PC-3 (cell line): ENCODE results near the gene PPTC7. TPM values are rescaled to one million over a fixed set of nuclear protein-coding genes. Genes with fewer than 3 reads are reported as not detected.
"Not testable (repeated sequence)": the region's sequence is repeated elsewhere in the genome, so short reads cannot be mapped to it uniquely, and the experiment has no call there.

Source experiments
- ATAC-seq: fragments of 200-7000 bp; cut with Tn5 transposase; 2 replicates; pipeline ENCODE4 v1.9.1; 2020; ENCODE audit warnings: mild to moderate bottlenecking, moderate library complexity
- BruUV-seq: library from RNA; stranded (reverse); fragments of 400-500 nt; replicated peaks from 2 replicates; lab custom pipeline; 2021; lab: Mats Ljungman, UMichigan
- CTCF ChIA-PET: fragments of 300-600 bp; sonication (Branson Sonifier 250); formaldehyde crosslinking; loops from one replicate; lab custom pipeline; 2022; ENCODE audit warnings: antibody characterized with exemption; lab: Charles Lee
- POLR2A ChIA-PET: fragments of 300-600 bp; sonication (Branson Sonifier 250); formaldehyde crosslinking; loops from one replicate; lab custom pipeline; 2022; ENCODE audit warnings: antibody characterized with exemption; ENCODE audit not compliant: unreplicated experiment; lab: Charles Lee
- DNase-seq: peaks from one replicate; pipeline ENCODE4 v3.0.0-alpha.2; 2015
- H2AFZ ChIP-seq: fragments of 300-600 bp; sonication (generic); 2 replicates; pipeline ENCODE4 v1.6.0; 2016; ENCODE audit warnings: antibody characterized with exemption, low read length
- H3F3A ChIP-seq: fragments of 300-600 bp; sonication (generic); one replicate; pipeline ENCODE4 v1.6.0; 2017; ENCODE audit warnings: antibody characterized with exemption, low read length, control low read depth, mild to moderate bottlenecking; ENCODE audit not compliant: unreplicated experiment
- H3K27ac ChIP-seq: fragments of 300-600 bp; sonication (generic); 2 replicates; pipeline ENCODE4 v1.5.1; 2016; ENCODE audit warnings: mild to moderate bottlenecking, low read length
- H3K27me3 ChIP-seq: fragments of 300-600 bp; sonication (generic); 2 replicates; pipeline ENCODE4 v1.6.1; 2016; ENCODE audit warnings: low read length, mixed read lengths
- H3K36me3 ChIP-seq: fragments of 300-600 bp; sonication (generic); 2 replicates; pipeline ENCODE4 v1.6.1; 2016; ENCODE audit warnings: low read depth, mixed run types, low read length, mixed read lengths
- H3K4me1 ChIP-seq: fragments of 300-600 bp; sonication (generic); 2 replicates; pipeline ENCODE4 v1.5.1; 2016; ENCODE audit warnings: low read length; ENCODE audit not compliant: insufficient read depth
- H3K4me2 ChIP-seq: fragments of 300-600 bp; sonication (generic); 2 replicates; pipeline ENCODE4 v1.6.0; 2016; ENCODE audit warnings: low read length
- H3K4me3 ChIP-seq: fragments of 300-600 bp; sonication (generic); 2 replicates; pipeline ENCODE4 v1.5.1; 2016; ENCODE audit warnings: mild to moderate bottlenecking, low read length, mixed read lengths
- H3K79me2 ChIP-seq: fragments of 300-600 bp; sonication (generic); 2 replicates; pipeline ENCODE4 v1.6.1; 2017; ENCODE audit warnings: low read length, mixed read lengths
- H3K9ac ChIP-seq: fragments of 300-600 bp; sonication (generic); 2 replicates; pipeline ENCODE4 v1.6.0; 2016; ENCODE audit warnings: mild to moderate bottlenecking, low read length
- H3K9me2 ChIP-seq: fragments of 300-600 bp; sonication (generic); replicated peaks from 2 replicates; pipeline ENCODE4 v1.6.1; 2016; ENCODE audit warnings: mixed run types, low read length, mixed read lengths
- H3K9me3 ChIP-seq: fragments of 300-600 bp; sonication (generic); 2 replicates; pipeline ENCODE4 v1.6.1; 2016; ENCODE audit warnings: low read length, mixed read lengths
- H4K20me1 ChIP-seq: fragments of 300-600 bp; sonication (generic); 2 replicates; pipeline ENCODE4 v1.6.1; 2016; ENCODE audit warnings: low read length, mixed read lengths
- EZH2 ChIP-seq: fragments of 300-600 bp; sonication (generic); IDR thresholded peaks from one replicate; pipeline ENCODE4 v1.6.1; 2017; ENCODE audit warnings: antibody characterized with exemption, mild to moderate bottlenecking, low read length; ENCODE audit not compliant: unreplicated experiment
- EZH2phosphoT487 ChIP-seq: fragments of 300-600 bp; sonication (generic); IDR thresholded peaks from 2 replicates; pipeline ENCODE4 v1.6.1; 2018; ENCODE audit warnings: mild to moderate bottlenecking, antibody characterized with exemption, low read length, borderline replicate concordance
- intact Hi-C: fragments of 100-400 bp; cut with micrococcal nuclease; formaldehyde crosslinking; loops from 2 replicates; pipeline ENCODE4 v1.9.0; 2023
- total RNA-seq: library from RNA; depleted of rRNA; stranded (reverse); fragments of >200 nt; gene quantifications from 2 replicates; pipeline ENCODE4 v1.2.3, GENCODE V29; 2014
- TF ChIP-seq, protein P1 (sequence below): fragments of 300-600 bp; sonication (generic); conservative IDR thresholded peaks from 2 replicates; pipeline ENCODE4 v1.5.1; 2017; ENCODE audit warnings: antibody characterized with exemption, low read depth, mild to moderate bottlenecking, low read length

PPTC7 gene
- total RNA-seq, 1 experiment from 2014 or later: 9.0 TPM

DNA sequence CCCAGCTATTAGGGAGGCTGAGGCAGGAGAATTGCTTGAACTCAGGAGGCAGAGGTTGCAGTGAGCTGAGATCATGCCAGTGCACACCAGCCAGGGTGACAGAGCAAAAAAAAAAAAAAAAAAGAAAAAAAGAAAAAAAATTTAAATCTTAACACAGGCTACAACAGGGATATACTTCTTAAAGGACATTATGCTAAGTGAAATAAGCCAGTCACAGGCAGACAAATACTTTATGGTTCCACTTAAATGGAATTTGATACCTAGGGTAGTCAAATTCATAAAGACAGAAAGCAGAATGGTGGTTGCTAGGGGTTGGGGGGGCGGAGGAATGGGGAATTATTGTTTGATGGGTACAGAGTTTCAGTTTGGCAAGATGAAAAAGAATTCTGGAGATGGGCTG, 14.8 kb upstream of the PPTC7 start:
- Histone ChIP-seq H3K4me3 (no peak overlapping the region), H3K9ac (no peak overlapping the region), H3K79me2 (no peaks in the 10 kb centered on the region), H4K20me1 (no peaks in the 10 kb centered on the region), H3K27ac (no peak overlapping the region), H2AFZ (no peak overlapping the region), H3K36me3 (no peaks in the 10 kb centered on the region), H3K9me3 (no peaks in the 10 kb centered on the region), H3F3A (no peaks in the 10 kb centered on the region), H3K9me2 (no peaks in the 10 kb centered on the region), H3K27me3 (no peaks in the 10 kb centered on the region), H3K4me2 (no peak overlapping the region), H3K4me1 (no peaks in the 10 kb centered on the region)
- POLR2A ChIA-PET: no interaction called here
- DNase-seq (no peak), ATAC-seq (no peak)
- TF ChIP-seq, protein P1, sequence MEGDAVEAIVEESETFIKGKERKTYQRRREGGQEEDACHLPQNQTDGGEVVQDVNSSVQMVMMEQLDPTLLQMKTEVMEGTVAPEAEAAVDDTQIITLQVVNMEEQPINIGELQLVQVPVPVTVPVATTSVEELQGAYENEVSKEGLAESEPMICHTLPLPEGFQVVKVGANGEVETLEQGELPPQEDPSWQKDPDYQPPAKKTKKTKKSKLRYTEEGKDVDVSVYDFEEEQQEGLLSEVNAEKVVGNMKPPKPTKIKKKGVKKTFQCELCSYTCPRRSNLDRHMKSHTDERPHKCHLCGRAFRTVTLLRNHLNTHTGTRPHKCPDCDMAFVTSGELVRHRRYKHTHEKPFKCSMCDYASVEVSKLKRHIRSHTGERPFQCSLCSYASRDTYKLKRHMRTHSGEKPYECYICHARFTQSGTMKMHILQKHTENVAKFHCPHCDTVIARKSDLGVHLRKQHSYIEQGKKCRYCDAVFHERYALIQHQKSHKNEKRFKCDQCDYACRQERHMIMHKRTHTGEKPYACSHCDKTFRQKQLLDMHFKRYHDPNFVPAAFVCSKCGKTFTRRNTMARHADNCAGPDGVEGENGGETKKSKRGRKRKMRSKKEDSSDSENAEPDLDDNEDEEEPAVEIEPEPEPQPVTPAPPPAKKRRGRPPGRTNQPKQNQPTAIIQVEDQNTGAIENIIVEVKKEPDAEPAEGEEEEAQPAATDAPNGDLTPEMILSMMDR: no peak
- CTCF ChIA-PET: no interaction called here
- intact Hi-C loops: no loop called here
- no TSS peak for BruUV-seq

- DNase-seq, H3K4me1 ChIP-seq, H3K27ac ChIP-seq, H3K9ac ChIP-seq, POLR2A ChIA-PET, H3K27me3 ChIP-seq, H4K20me1 ChIP-seq, CTCF ChIA-PET, H3K4me3 ChIP-seq, H3F3A ChIP-seq, H2AFZ ChIP-seq, intact Hi-C loops, H3K79me2 ChIP-seq, BruUV-seq, H3K9me2 ChIP-seq, H3K36me3 ChIP-seq, H3K9me3 ChIP-seq, ATAC-seq, H3K4me2 ChIP-seq: not testable (repeated sequence)
These were observed 9.8 kb upstream of the PPTC7 start for GRCh38 chr12:110592919-110593318.

GRCh38 chr12:110592078-110592477, 9.0 kb upstream of the PPTC7 start:
- no peak overlapping the region for H2AFZ ChIP-seq
- H3K36me3 ChIP-seq: no peaks in the 10 kb centered on the region
- H3K9ac ChIP-seq: no peak overlapping the region
- no peak for DNase-seq
- H3K4me2 ChIP-seq: no peak overlapping the region
- H3K9me3 ChIP-seq: no peaks in the 10 kb centered on the region
- H3K79me2 ChIP-seq: no peaks in the 10 kb centered on the region
- H3K27me3 ChIP-seq: no peaks in the 10 kb centered on the region
- ATAC-seq: no peak
- ChIA-PET CTCF (no interaction called here), POLR2A (no interaction called here)
- H3K27ac ChIP-seq: no peak overlapping the region
- H3K4me1 ChIP-seq: no peaks in the 10 kb centered on the region
- BruUV-seq: no TSS peak
- no peaks in the 10 kb centered on the region for H3F3A ChIP-seq
- TF ChIP-seq, protein P1: no peak
- no peak for TF ChIP-seq EZH2phosphoT487
- TF ChIP-seq EZH2: no peak
- no peak overlapping the region for H3K4me3 ChIP-seq
- H4K20me1 ChIP-seq: no peaks in the 10 kb centered on the region
- intact Hi-C loops: no loop called here
- no peaks in the 10 kb centered on the region for H3K9me2 ChIP-seq
